ENCODE data around the gene RIPPLY3.

RIPPLY3 gene

DNA sequence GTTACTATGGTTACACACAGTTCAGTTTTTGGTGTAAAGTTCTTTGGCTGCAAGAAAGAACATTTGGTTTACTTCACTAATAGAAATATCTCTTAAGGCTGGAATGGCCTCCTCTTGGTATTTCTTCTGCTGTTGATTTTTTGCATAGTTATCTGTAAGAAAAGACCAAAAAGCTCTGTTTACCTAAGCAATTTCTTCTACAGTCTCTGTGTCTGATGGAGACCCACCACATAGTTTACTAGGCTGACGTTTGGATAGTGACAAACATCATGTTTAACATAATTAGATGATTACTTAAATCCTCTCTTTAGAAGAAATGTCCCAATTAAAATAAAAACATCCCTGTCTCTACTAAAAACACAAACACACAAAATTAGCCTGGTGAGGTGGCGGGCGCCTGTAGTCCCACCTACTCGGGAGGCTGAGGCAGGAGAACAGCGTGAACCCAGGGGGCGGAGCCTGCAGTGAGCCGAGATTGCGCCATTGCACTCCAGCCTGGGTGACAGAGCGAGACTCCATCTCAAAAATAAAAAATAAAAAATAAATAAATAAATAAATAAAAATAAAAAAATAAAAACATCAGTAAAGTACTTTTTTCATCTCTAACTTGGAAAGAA lies 59.2 kb downstream of the RIPPLY3 start:
- Histone ChIP-seq H3K27me3 (ENCODE audit: insufficient read depth, low read length, poor library complexity, severe bottlenecking) (no peaks in the 10 kb centered on the region), H3K4me2 (ENCODE audit: low read depth, low read length, poor library complexity, severe bottlenecking) (no peak overlapping the region)

More for the DNA sequence above, 59.2 kb downstream of the RIPPLY3 start:
- Histone ChIP-seq H3K4me1 (ENCODE audit: insufficient read depth, low read length, poor library complexity, severe bottlenecking) (peaks cover 35% of the 10 kb centered on the region), H4K20me1 (ENCODE audit: insufficient read depth, low read length, poor library complexity, severe bottlenecking) (no peaks in the 10 kb centered on the region), H2AFZ (ENCODE audit: low read length) (no peak overlapping the region), H3K4me3 (ENCODE audit: low read length, poor library complexity, severe bottlenecking) (no peak overlapping the region), H3K9me2 (replicated peaks; ENCODE audit: low read depth, low read length) (no peaks in the 10 kb centered on the region), H3K36me3 (ENCODE audit: insufficient read depth, low read length) (no peaks in the 10 kb centered on the region), H3K9ac (ENCODE audit: low read depth, low read length, poor library complexity, severe bottlenecking) (no peak overlapping the region), H3F3A (ENCODE audit: low read depth) (no peaks in the 10 kb centered on the region), H3K79me2 (ENCODE audit: insufficient read depth, low read length) (peaks cover 5% of the 10 kb centered on the region; the same call in 1 of the 2 replicates), H3K9me3 (ENCODE audit: insufficient read depth, low read depth, low read length) (no peaks in the 10 kb centered on the region)
- TF ChIP-seq EZH2phosphoT487 (IDR thresholded peaks at IDR 0.05; ENCODE audit: borderline replicate concordance) = no peak
- TF ChIP-seq, protein P1, sequence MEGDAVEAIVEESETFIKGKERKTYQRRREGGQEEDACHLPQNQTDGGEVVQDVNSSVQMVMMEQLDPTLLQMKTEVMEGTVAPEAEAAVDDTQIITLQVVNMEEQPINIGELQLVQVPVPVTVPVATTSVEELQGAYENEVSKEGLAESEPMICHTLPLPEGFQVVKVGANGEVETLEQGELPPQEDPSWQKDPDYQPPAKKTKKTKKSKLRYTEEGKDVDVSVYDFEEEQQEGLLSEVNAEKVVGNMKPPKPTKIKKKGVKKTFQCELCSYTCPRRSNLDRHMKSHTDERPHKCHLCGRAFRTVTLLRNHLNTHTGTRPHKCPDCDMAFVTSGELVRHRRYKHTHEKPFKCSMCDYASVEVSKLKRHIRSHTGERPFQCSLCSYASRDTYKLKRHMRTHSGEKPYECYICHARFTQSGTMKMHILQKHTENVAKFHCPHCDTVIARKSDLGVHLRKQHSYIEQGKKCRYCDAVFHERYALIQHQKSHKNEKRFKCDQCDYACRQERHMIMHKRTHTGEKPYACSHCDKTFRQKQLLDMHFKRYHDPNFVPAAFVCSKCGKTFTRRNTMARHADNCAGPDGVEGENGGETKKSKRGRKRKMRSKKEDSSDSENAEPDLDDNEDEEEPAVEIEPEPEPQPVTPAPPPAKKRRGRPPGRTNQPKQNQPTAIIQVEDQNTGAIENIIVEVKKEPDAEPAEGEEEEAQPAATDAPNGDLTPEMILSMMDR (conservative IDR thresholded peaks at IDR 0.05; ENCODE audit: low read length) = no peak

All from Loucy (cell line).